CD14-positive monocyte (primary cell): Measurements from ENCODE around the gene MAGOHB. TPM values are rescaled to one million over a fixed set of nuclear protein-coding genes. Genes with fewer than 3 reads are reported as not detected.

ENCODE experiments used
- DNase-seq, 3 donors: peaks; one replicate each; pipeline ENCODE4 v3.0.0-alpha.2; 2011 to 2022
- H2AFZ ChIP-seq: 2 replicates; pipeline ENCODE4 v1.6.0; 2012; ENCODE audit warnings: mild to moderate bottlenecking, low read depth, low read length, inconsistent platforms; ENCODE audit not compliant: insufficient read depth, poor library complexity, severe bottlenecking
- H3K27ac ChIP-seq, 2 donors: 1 replicate in 1 of 2; 2 replicates in 1 of 2; pipeline ENCODE4 v1.5.1; 2012 to 2013; ENCODE audit warnings: low read length in 2 of 2, control low read depth in 1 of 2, inconsistent platforms in 1 of 2, low read depth in 1 of 2, mild to moderate bottlenecking in 1 of 2
- H3K27me3 ChIP-seq, 2 donors: one replicate each; pipeline versions ENCODE4 v1.6.0 to v1.6.1; 2011 to 2013; ENCODE audit warnings: low read length in 2 of 2; ENCODE audit not compliant: control insufficient read depth in 2 of 2, insufficient read depth in 2 of 2
- H3K36me3 ChIP-seq, 2 donors: replicated peaks in 1 of 2; 1 replicate in 1 of 2; 2 replicates in 1 of 2; pipeline versions ENCODE4 v1.5.1 to v1.6.1; 2012 to 2013; ENCODE audit warnings: low read length in 2 of 2, control low read depth in 1 of 2, inconsistent platforms in 1 of 2, mild to moderate bottlenecking in 1 of 2; ENCODE audit not compliant: insufficient read depth in 2 of 2, control insufficient read depth in 1 of 2
- H3K4me1 ChIP-seq, 2 donors: 1 replicate in 1 of 2; 2 replicates in 1 of 2; pipeline versions ENCODE4 v1.5.1 to v1.6.1; 2012 to 2013; ENCODE audit warnings: low read length in 2 of 2, control low read depth in 1 of 2, inconsistent platforms in 1 of 2, mild to moderate bottlenecking in 1 of 2, moderate library complexity in 1 of 2; ENCODE audit not compliant: insufficient read depth in 2 of 2, control insufficient read depth in 1 of 2
- H3K4me2 ChIP-seq: replicated peaks from 2 replicates; pipeline ENCODE3; 2012; ENCODE audit warnings: low read length, moderate library complexity, mild to moderate bottlenecking; ENCODE audit not compliant: poor library complexity, severe bottlenecking; ENCODE audit errors: extremely low read depth
- H3K4me3 ChIP-seq, 3 experiments: fragments of 200-600 bp in 1 of 3; sonication (generic) in 1 of 3; replicated peaks in 1 of 3; 1 replicate in 2 of 3; 2 replicates in 1 of 3; pipeline ENCODE4 v1.5.1; 2011 to 2013; ENCODE audit warnings: low read length in 3 of 3, mild to moderate bottlenecking in 3 of 3, control low read depth in 2 of 3, low read depth in 2 of 3, inconsistent platforms in 1 of 3, moderate library complexity in 1 of 3
- H3K79me2 ChIP-seq: 2 replicates; pipeline ENCODE4 v1.6.0; 2012; ENCODE audit warnings: mild to moderate bottlenecking, control low read depth, inconsistent platforms, low read length, moderate library complexity; ENCODE audit not compliant: insufficient read depth
- H3K9ac ChIP-seq: 2 replicates; pipeline ENCODE4 v1.6.0; 2017; ENCODE audit warnings: low read length, mild to moderate bottlenecking; ENCODE audit not compliant: insufficient read depth, poor library complexity, severe bottlenecking
- H3K9me3 ChIP-seq, 2 donors: replicated peaks in 1 of 2; 1 replicate in 1 of 2; 2 replicates in 1 of 2; pipeline versions ENCODE4 v1.5.1 to v1.6.1; 2012 to 2013; ENCODE audit warnings: low read length in 2 of 2, control low read depth in 1 of 2; ENCODE audit not compliant: control insufficient read depth in 1 of 2, insufficient read depth in 1 of 2
- H4K20me1 ChIP-seq: 2 replicates; pipeline ENCODE4 v1.6.0; 2012; ENCODE audit warnings: mild to moderate bottlenecking, low read length, control low read depth, moderate library complexity; ENCODE audit not compliant: insufficient read depth
- H3K27ac Mint-ChIP-seq, 7 donors: one replicate each; pipeline ENCODE4 v1.8.0; 2020; ENCODE audit warnings: mild to moderate bottlenecking in 7 of 7, mixed read lengths in 7 of 7, moderate library complexity in 6 of 7, inconsistent platforms in 2 of 7
- H3K27me3 Mint-ChIP-seq, 3 donors: one replicate each; pipeline ENCODE4 v1.8.0; 2021 to 2022; ENCODE audit warnings: low read depth in 3 of 3, mild to moderate bottlenecking in 3 of 3, mixed read lengths in 3 of 3, moderate library complexity in 3 of 3, inconsistent platforms in 1 of 3
- H3K36me3 Mint-ChIP-seq, 2 donors: one replicate each; pipeline ENCODE4 v1.8.0; 2020; ENCODE audit warnings: mixed read lengths in 2 of 2, inconsistent platforms in 1 of 2, mild to moderate bottlenecking in 1 of 2
- H3K4me1 Mint-ChIP-seq: one replicate; pipeline ENCODE4 v1.8.0; 2020; ENCODE audit warnings: mild to moderate bottlenecking, mixed read lengths
- H3K4me3 Mint-ChIP-seq, 2 donors: one replicate each; pipeline ENCODE4 v1.8.0; 2020; ENCODE audit warnings: mild to moderate bottlenecking in 2 of 2, mixed read lengths in 2 of 2, moderate library complexity in 1 of 2
- H3K9me3 Mint-ChIP-seq, 7 donors: one replicate each; pipeline ENCODE4 v1.8.0; 2020 to 2022; ENCODE audit warnings: mixed read lengths in 7 of 7, mild to moderate bottlenecking in 6 of 7, moderate library complexity in 6 of 7, inconsistent platforms in 2 of 7
- CTCF ChIP-seq: fragments of 200-600 bp; IDR thresholded peaks from one replicate; pipeline ENCODE4 v1.8.0; 2022; ENCODE audit warnings: antibody characterized with exemption, mild to moderate bottlenecking
- WGBS: methylation state at CpG from one replicate; pipeline ENCODE4 v1.1.5; 2013; ENCODE audit warnings: missing lambda C conversion rate; ENCODE audit not compliant: insufficient coverage; 5-methylcytosine and 5-hydroxymethylcytosine counted together
- intact Hi-C, 2 donors: fragments of 100-400 bp; cut with micrococcal nuclease; formaldehyde crosslinking; loops; one replicate each; pipeline versions ENCODE4 v1.15.0 to v1.15.1; 2023
- polyA plus RNA-seq, 3 donors: library from polyadenylated mRNA; depleted of rRNA in 1 of 3; unstranded in 2 of 3; stranded (reverse) in 1 of 3; fragments of 300-500 nt in 2 of 3; fragments of >200 nt in 1 of 3; fragmentation: Illumina TruSeq in 2 of 3; gene quantifications; 1 replicate in 2 of 3; 2 replicates in 1 of 3; pipeline ENCODE4 v1.2.3, GENCODE V29; 2012 to 2021

MAGOHB gene
- polyA plus RNA-seq, 3 donors: 6.9 to 23.5 (median 19.5) TPM

- Histone ChIP-seq H3K27ac (no peak overlapping the region), H3K79me2 (no peaks in the 10 kb centered on the region), H2AFZ (no peak overlapping the region), H3K9ac (no peak overlapping the region), H3K4me1 (no peaks in the 10 kb centered on the region), H3K36me3 (no peaks in the 10 kb centered on the region), H4K20me1 (no peaks in the 10 kb centered on the region), H3K27me3 (no peaks in the 10 kb centered on the region), H3K4me3 (no peak overlapping the region), H3K9me3 (peaks cover 15 to 20% of the 10 kb centered on the region in 2 donors), H3K4me2 (no peak overlapping the region)
- Mint-ChIP-seq H3K36me3 (no peaks in the 10 kb centered on the region), H3K9me3 (peaks cover 18 to 31% (median 28%) of the 10 kb centered on the region in 7 donors), H3K4me3 (no peak overlapping the region), H3K27ac (no peak overlapping the region), H3K4me1 (no peaks in the 10 kb centered on the region), H3K27me3 (peaks cover 0 to 6% (median 2%) of the 10 kb centered on the region in 3 donors)
- intact Hi-C loops: no loop called here
- TF ChIP-seq CTCF: no peak
- WGBS: 53% methylated on average over 3 of the region's 4 CpGs
- no peak for DNase-seq
Measured at GRCh38 chr12:10645910-10646309, 32.5 kb upstream of the MAGOHB start.

GRCh38 chr12:10641735-10642500 is 28.5 kb upstream of the MAGOHB start:
- no peak overlapping the region for H3K9ac ChIP-seq
- no peaks in the 10 kb centered on the region for H4K20me1 ChIP-seq
- no peaks in the 10 kb centered on the region for H3K79me2 ChIP-seq
- peaks cover 2 to 4% (median 2%) of the 10 kb centered on the region in 3 donors for H3K27me3 Mint-ChIP-seq
- H3K4me1 Mint-ChIP-seq: no peaks in the 10 kb centered on the region
- no peaks in the 10 kb centered on the region for H3K36me3 ChIP-seq
- no peak overlapping the region for H3K27ac ChIP-seq
- no peak overlapping the region for H2AFZ ChIP-seq
- H3K27me3 ChIP-seq: no peaks in the 10 kb centered on the region
- no peak for TF ChIP-seq CTCF
- peaks cover 9 to 17% of the 10 kb centered on the region in 2 donors for H3K9me3 ChIP-seq
- no peak overlapping the region for H3K4me2 ChIP-seq
- H3K4me3 Mint-ChIP-seq: no peak overlapping the region
- no CpG with 5 or more reads among the region's 6 CpGs for WGBS
- no peaks in the 10 kb centered on the region for H3K36me3 Mint-ChIP-seq
- intact Hi-C loops: no loop called here
- H3K9me3 Mint-ChIP-seq: peaks cover 17 to 25% (median 19%) of the 10 kb centered on the region in 7 donors
- H3K4me3 ChIP-seq: no peak overlapping the region
- DNase-seq: no peak
- no peak overlapping the region for H3K27ac Mint-ChIP-seq
- H3K4me1 ChIP-seq: no peaks in the 10 kb centered on the region
